GM08714 (cell line): ENCODE results near the gene CPTP.

Experiments used
- H3K4me3 ChIP-seq: fragments of 200-500 bp; sonication (Bioruptor generic); 2 replicates; pipeline ENCODE4 v1.5.1; 2014; ENCODE audit warnings: mild to moderate bottlenecking, low read length, inconsistent platforms
- ZNF274 ChIP-seq: IDR thresholded peaks from 2 replicates; pipeline ENCODE4 v1.6.1; 2012; ENCODE audit warnings: mild to moderate bottlenecking, low read depth, low read length

CPTP gene

GRCh38 chr1:1324524-1325287 is at the start of gene CPTP, which contains the start of gene INTS11:
Gene CPTP (plus strand): TSS chr1:1324802. CDS start chr1:1326911, 2,109 bp downstream.
Gene INTS11 (minus strand): TSS chr1:1324660. CDS start chr1:1324608, 52 bp downstream.
- no peak for TF ChIP-seq ZNF274

GRCh38 chr1:1274931-1275431 is 49.6 kb upstream of the CPTP start:
- no peak for TF ChIP-seq ZNF274
- no peak overlapping the region for H3K4me3 ChIP-seq

More at GRCh38 chr1:1324524-1325287, at the start of gene CPTP, which contains the start of gene INTS11:
- H3K4me3 ChIP-seq, result peak within 1 kb of the TSS; percentile 96

- TF ChIP-seq ZNF274, result no peak
- H3K4me3 ChIP-seq, result no peak overlapping the region
Observed at GRCh38 chr1:1275836-1276235, 48.8 kb upstream of the CPTP start.

- no peak overlapping the region for H3K4me3 ChIP-seq
- TF ChIP-seq ZNF274, result no peak
Observed at GRCh38 chr1:1278620-1279019, 46.0 kb upstream of the CPTP start.

- no peak overlapping the region for H3K4me3 ChIP-seq
- no peak for TF ChIP-seq ZNF274
Observed at GRCh38 chr1:1279028-1279427, 45.6 kb upstream of the CPTP start.

GRCh38 chr1:1280782-1281481 is 43.7 kb upstream of the CPTP start:
- H3K4me3 ChIP-seq, result no peak overlapping the region
- TF ChIP-seq ZNF274, result no peak

GRCh38 chr1:1281533-1282321 is 42.9 kb upstream of the CPTP start:
- H3K4me3 ChIP-seq, result no peak overlapping the region
- TF ChIP-seq ZNF274, result no peak

GRCh38 chr1:1282998-1283397 is 41.6 kb upstream of the CPTP start:
- H3K4me3 ChIP-seq, result no peak overlapping the region
- TF ChIP-seq ZNF274, result no peak

GRCh38 chr1:1283821-1284220 is 40.8 kb upstream of the CPTP start:
- TF ChIP-seq ZNF274, result no peak
- no peak overlapping the region for H3K4me3 ChIP-seq

GRCh38 chr1:1284221-1285101 is 40.1 kb upstream of the CPTP start:
- H3K4me3 ChIP-seq, result no peak overlapping the region
- TF ChIP-seq ZNF274, result no peak

- TF ChIP-seq ZNF274, result no peak
- no peak overlapping the region for H3K4me3 ChIP-seq
Observed at GRCh38 chr1:1285102-1285571, 39.5 kb upstream of the CPTP start.

- no peak overlapping the region for H3K4me3 ChIP-seq
- no peak for TF ChIP-seq ZNF274
Observed at GRCh38 chr1:1285611-1286311, 38.8 kb upstream of the CPTP start.
